GM23248 (cell line): Measurements from ENCODE around the gene RBFA.

Source experiments
- EZH2 ChIP-seq: fragments of 200-600 bp; sonication (generic); IDR thresholded peaks from 2 replicates; pipeline ENCODE4 v1.6.1; 2018; ENCODE audit warnings: antibody characterized with exemption, mild to moderate bottlenecking; ENCODE audit not compliant: insufficient read depth, poor library complexity, severe bottlenecking
- EZH2phosphoT487 ChIP-seq: fragments of 200-600 bp; sonication (generic); IDR thresholded peaks from 2 replicates; pipeline ENCODE4 v1.6.1; 2018; ENCODE audit warnings: antibody characterized with exemption, moderate library complexity, mild to moderate bottlenecking, low read depth; ENCODE audit not compliant: insufficient read depth

- TF ChIP-seq EZH2 = no peak
- TF ChIP-seq EZH2phosphoT487 = no peak
Measured at GRCh38 chr18:80000877-80001276, 33.4 kb upstream of the RBFA start.
